Cardiac septum (tissue), 1 donor: ENCODE results near the gene NEURL1. TPM values are rescaled to one million over a fixed set of nuclear protein-coding genes. Genes with fewer than 3 reads are reported as not detected.
A peak's percentile ranks its signal among the peaks of the same experiment; 100 is the strongest.

ENCODE experiments used
- DNase-seq: peaks from one replicate; pipeline ENCODE4 v3.0.0-alpha.2; 2020; ENCODE audit warnings: low spot score
- intact Hi-C: fragments of 100-400 bp; cut with DNase I; formaldehyde crosslinking; loops from one replicate; pipeline ENCODE4 v1.14.0; 2022
- long read RNA-seq: library from polyadenylated mRNA; unstranded; transcript quantifications from one replicate; pipeline ENCODE4 v2.0.0, GENCODE V29; 2021
- total RNA-seq: library from RNA; stranded (reverse); fragmentation: NEBNext Ultra II Directional; extraction: Animal tissue kit (Norgen Biotek cat#: 25700); gene quantifications from one replicate; pipeline ENCODE4 v1.2.1, GENCODE V29; 2021
- donor health status: DM: no; HTN: no; CAD: no.

NEURL1 gene
- 0.54 TPM for total RNA-seq
- long read RNA-seq, partial matches to known transcripts: 1 of 3 reads
- long read RNA-seq, other reads (novel, unspliced or antisense): 2 of 3 reads

GRCh38 chr10:103493362-103493915 is at the start of gene NEURL1:
TSS of gene NEURL1 (plus strand) at chr10:103493705. CDS start at chr10:103494388, 683 bp downstream.
- intact Hi-C loops: no loop called here
- DNase-seq: no peak

- intact Hi-C loops: no loop called here
- no peak for DNase-seq
Measured at GRCh38 chr10:103444478-103444877, 49.0 kb upstream of the NEURL1 start.

- intact Hi-C loops: no loop called here
Measured at GRCh38 chr10:103445366-103445765, 48.1 kb upstream of the NEURL1 start.

GRCh38 chr10:103445767-103446567 is 47.5 kb upstream of the NEURL1 start:
- peak; percentile 86 for DNase-seq
- intact Hi-C loops: no loop called here

More at GRCh38 chr10:103445366-103445765, 48.1 kb upstream of the NEURL1 start:
- DNase-seq: no peak

GRCh38 chr10:103447187-103447586 is 46.3 kb upstream of the NEURL1 start:
- intact Hi-C loops: no loop called here
- DNase-seq: no peak

GRCh38 chr10:103448746-103449145 is 44.8 kb upstream of the NEURL1 start:
- DNase-seq: no peak
- intact Hi-C loops: no loop called here

- DNase-seq: no peak
- intact Hi-C loops: no loop called here
Measured at GRCh38 chr10:103449208-103450144, 44.0 kb upstream of the NEURL1 start.

GRCh38 chr10:103450201-103450695 is 43.3 kb upstream of the NEURL1 start:
- no peak for DNase-seq
- intact Hi-C loops: no loop called here

- intact Hi-C loops: no loop called here
- DNase-seq: no peak
Measured at GRCh38 chr10:103451091-103451813, 42.3 kb upstream of the NEURL1 start.

- intact Hi-C loops: no loop called here
Measured at GRCh38 chr10:103451831-103452505, 41.5 kb upstream of the NEURL1 start, which contains the start of gene CALHM2. TSS of gene CALHM2 (minus strand) at chr10:103452370. CDS start at chr10:103449941, 2,429 bp downstream.

GRCh38 chr10:103452506-103453230 is 40.8 kb upstream of the NEURL1 start:
- intact Hi-C loops: no loop called here
- no peak for DNase-seq

More at GRCh38 chr10:103451831-103452505, 41.5 kb upstream of the NEURL1 start, which contains the start of gene CALHM2:
- peak; percentile 87 for DNase-seq

- intact Hi-C loops: no loop called here
- DNase-seq: no peak
Measured at GRCh38 chr10:103454026-103454425, 39.5 kb upstream of the NEURL1 start.

- intact Hi-C loops: no loop called here
- no peak for DNase-seq
Measured at GRCh38 chr10:103455235-103455634, 38.3 kb upstream of the NEURL1 start.

- intact Hi-C loops: no loop called here
- DNase-seq: no peak
Measured at GRCh38 chr10:103456074-103456660, 37.3 kb upstream of the NEURL1 start.

- DNase-seq: no peak
- intact Hi-C loops: no loop called here
Measured at GRCh38 chr10:103457176-103457712, 36.3 kb upstream of the NEURL1 start.

GRCh38 chr10:103457896-103458583 is 35.5 kb upstream of the NEURL1 start:
- DNase-seq: no peak
- intact Hi-C loops: no loop called here

GRCh38 chr10:103458720-103459119 is 34.8 kb upstream of the NEURL1 start, which contains the start of gene CALHM1:
TSS of gene CALHM1 (minus strand) at chr10:103458900. CDS start at chr10:103458751, 149 bp downstream.
- DNase-seq: no peak
- intact Hi-C loops: no loop called here
